HepG2 (cell line): Measurements from ENCODE around the gene CNDP1. TPM values are rescaled to one million over a fixed set of nuclear protein-coding genes. Genes with fewer than 3 reads are reported as not detected.

Source experiments
- ATAC-seq: fragments of 200-7000 bp; cut with Tn5 transposase; 3 replicates; pipeline ENCODE4 v1.9.1; 2020; ENCODE audit warnings: mild to moderate bottlenecking, moderate library complexity
- BruUV-seq: library from RNA; stranded (reverse); fragments of 400-500 nt; replicated peaks from 2 replicates; lab custom pipeline; 2021; lab: Mats Ljungman, UMichigan
- CTCF ChIA-PET: fragments of 300-600 bp; formaldehyde crosslinking; extraction: SDS; loops from one replicate; lab custom pipeline; 2021; ENCODE audit warnings: low total read pairs, inconsistent platforms, low intra/inter-chr PET ratio; lab: Yijun Ruan, JAX
- POLR2A ChIA-PET: fragments of 350-600 bp; sonication (Branson Sonifier 250); formaldehyde crosslinking; loops from one replicate; lab custom pipeline; 2020; ENCODE audit warnings: antibody characterized with exemption, inconsistent platforms; lab: Yijun Ruan, JAX
- DNase-seq: peaks from one replicate; pipeline ENCODE4 v3.0.0-alpha.2; 2015; ENCODE audit warnings: low spot score
- FAIRE-seq: peaks from 3 replicates; lab custom pipeline; 2011; peaks lifted over from hg19 to GRCh38; lab: Jason Lieb, UNC
- H2AFZ ChIP-seq: one replicate; pipeline ENCODE4 v1.6.1; 2011; ENCODE audit warnings: low read length, inconsistent platforms
- H3K27ac ChIP-seq: fragments of 300-600 bp; 3 replicates; pipeline ENCODE4 v1.8.0; 2011; ENCODE audit warnings: mixed run types, mild to moderate bottlenecking, mixed read lengths, low read length, inconsistent platforms; ENCODE audit not compliant: insufficient read depth; ENCODE audit errors: extremely low read length
- H3K27me3 ChIP-seq, 2 experiments: fragments of 200-600 bp in 1 of 2; 2 replicates in 1 of 2; 3 replicates in 1 of 2; pipeline versions ENCODE4 v1.6.0 to v1.8.0; 2011; ENCODE audit warnings: low read length in 2 of 2, mild to moderate bottlenecking in 2 of 2, moderate library complexity in 2 of 2, inconsistent platforms in 1 of 2; ENCODE audit not compliant: insufficient read depth in 2 of 2, control insufficient read depth in 1 of 2
- H3K36me3 ChIP-seq, 2 experiments: fragments of 200-600 bp in 1 of 2; replicated peaks in 1 of 2; 2 replicates in 1 of 2; 3 replicates in 1 of 2; pipeline versions ENCODE4 v1.5.1 to v1.8.0; 2011; ENCODE audit warnings: low read length in 2 of 2, inconsistent platforms in 1 of 2; ENCODE audit not compliant: insufficient read depth in 2 of 2, control insufficient read depth in 1 of 2
- H3K4me1 ChIP-seq: 2 replicates; pipeline ENCODE4 v1.5.1; 2012; ENCODE audit warnings: low read length, inconsistent platforms; ENCODE audit not compliant: insufficient read depth
- H3K4me2 ChIP-seq: 2 replicates; pipeline ENCODE4 v1.6.0; 2011; ENCODE audit warnings: low read depth, low read length, inconsistent platforms
- H3K4me3 ChIP-seq, 3 experiments: fragments of 200-600 bp in 1 of 3; sonication (generic), shearing (Covaris generic) in 1 of 3; replicated peaks in 1 of 3; 2 replicates each; pipeline ENCODE4 v1.5.1; 2011 to 2016; ENCODE audit warnings: low read length in 3 of 3, inconsistent platforms in 2 of 3, low read depth in 2 of 3, mild to moderate bottlenecking in 2 of 3, control low read depth in 1 of 3, mixed read lengths in 1 of 3; ENCODE audit not compliant: insufficient read depth in 1 of 3
- H3K79me2 ChIP-seq: one replicate; pipeline ENCODE4 v1.6.1; 2011; ENCODE audit warnings: low read length, inconsistent platforms; ENCODE audit not compliant: insufficient read depth
- H3K9ac ChIP-seq: 2 replicates; pipeline ENCODE4 v1.6.0; 2011; ENCODE audit warnings: mild to moderate bottlenecking, low read depth, low read length, inconsistent platforms; ENCODE audit not compliant: insufficient read depth
- H3K9me3 ChIP-seq: 2 replicates; pipeline ENCODE4 v1.5.1; 2012; ENCODE audit warnings: mild to moderate bottlenecking, low read length
- H4K20me1 ChIP-seq: 2 replicates; pipeline ENCODE4 v1.6.0; 2011; ENCODE audit warnings: inconsistent platforms, mild to moderate bottlenecking, low read length, moderate library complexity; ENCODE audit not compliant: insufficient read depth
- FIP1L1 ChIP-seq: fragments of 200-400 bp; formaldehyde crosslinking; IDR thresholded peaks from 2 replicates; pipeline ENCODE4 v1.6.1; 2018; ENCODE audit warnings: low read depth, mild to moderate bottlenecking, low read length, moderate library complexity, borderline replicate concordance; ENCODE audit not compliant: insufficient read depth
- RELA ChIP-seq: sonication (generic); formaldehyde crosslinking; IDR thresholded peaks from 2 replicates; pipeline ENCODE4 v1.4.0; 2020; ENCODE audit warnings: missing genetic modification reagents
- STAT6 ChIP-seq: sonication (generic); formaldehyde crosslinking; IDR thresholded peaks from 2 replicates; pipeline ENCODE4 v1.4.0; 2020; ENCODE audit warnings: missing genetic modification reagents, mild to moderate bottlenecking, borderline replicate concordance
- ZNF567 ChIP-seq: sonication (generic); formaldehyde crosslinking; IDR thresholded peaks from 2 replicates; pipeline ENCODE4 v1.8.1; 2023; ENCODE audit warnings: mild to moderate bottlenecking, missing genetic modification reagents, borderline replicate concordance
- WGBS: methylation state at CpG from one replicate; pipeline ENCODE4 v1.1.6; 2017; ENCODE audit warnings: low lambda C conversion rate; 5-methylcytosine and 5-hydroxymethylcytosine counted together
- in situ Hi-C: cut with HindIII; loops from 2 replicates; pipeline ENCODE4 v1.10.0; 2017; ENCODE audit warnings: low pct_unique_long_range_greater_than_20kb; ENCODE audit not compliant: extremely low pct_ligation_motif_present
- intact Hi-C: fragments of 100-400 bp; cut with micrococcal nuclease; formaldehyde crosslinking; loops from one replicate; pipeline ENCODE4 v1.10.0; 2022; ENCODE audit not compliant: unreplicated experiment
- polyA plus RNA-seq, 8 experiments: library from polyadenylated mRNA; depleted of rRNA in 3 of 8; stranded (reverse) in 7 of 8; unstranded in 1 of 8; fragments of >200 nt; fragmentation: Illumina TruSeq in 4 of 8; extraction: Trizol in 4 of 8; gene quantifications; 2 replicates each; pipeline versions ENCODE4 v1.2.1 to v1.2.3, GENCODE V29; 2011 to 2016; ENCODE audit warnings: low read depth in 4 of 8, missing spikeins in 1 of 8, mixed read lengths in 1 of 8; ENCODE audit not compliant: insufficient read depth in 1 of 8
- total RNA-seq, 5 experiments: library from RNA; depleted of rRNA; stranded (reverse); fragments of >200 nt; fragmentation: Illumina TruSeq; extraction: Trizol; gene quantifications; 2 replicates each; pipeline ENCODE4 v1.2.3, GENCODE V29; 2016; ENCODE audit warnings: low read depth in 1 of 5

CNDP1 gene
- total and polyA plus RNA-seq, 2 of the 13 experiments (the other 11 are each of a cell fraction or from before 2014, with no cell fraction given), result 0.01 TPM; not detected in 1

- no peak overlapping the region for H3K4me3 ChIP-seq
- peaks cover 23% of the 10 kb centered on the region for H3K9me3 ChIP-seq
- in situ Hi-C loops (no loop called here), intact Hi-C loops (no loop called here)
- ChIA-PET CTCF (no interaction called here), POLR2A (no interaction called here)
- no peaks in the 10 kb centered on the region for H3K36me3 ChIP-seq
- TF ChIP-seq STAT6 (no peak), RELA (CRISPR knock-in tag) (no peak), ZNF567 (CRISPR knock-in tag) (no peak), FIP1L1 (no peak)
- DNase-seq (no peak), FAIRE-seq (no peak), ATAC-seq (no peak)
- no peak overlapping the region for H3K9ac ChIP-seq
- peaks cover 47% of the 10 kb centered on the region for H3K4me1 ChIP-seq
- 89% methylated on average over 9 of the region's 11 CpGs for WGBS
- H3K79me2 ChIP-seq, result no peaks in the 10 kb centered on the region
- H3K27me3 ChIP-seq, result no peaks in the 10 kb centered on the region
- no peak overlapping the region for H3K4me2 ChIP-seq
- no TSS peak for BruUV-seq
- no peaks in the 10 kb centered on the region for H4K20me1 ChIP-seq
- H2AFZ ChIP-seq, result no peak overlapping the region
- H3K27ac ChIP-seq, result no peak overlapping the region
Observed at GRCh38 chr18:74546007-74546406, 11.7 kb downstream of the CNDP1 start.
